ENCODE results near the gene APLNR. TPM values are rescaled to one million over a fixed set of nuclear protein-coding genes. Genes with fewer than 3 reads are reported as not detected.

The APLNR gene
- total RNA-seq, 1 experiment from 2014 or later: not detected

DNA sequence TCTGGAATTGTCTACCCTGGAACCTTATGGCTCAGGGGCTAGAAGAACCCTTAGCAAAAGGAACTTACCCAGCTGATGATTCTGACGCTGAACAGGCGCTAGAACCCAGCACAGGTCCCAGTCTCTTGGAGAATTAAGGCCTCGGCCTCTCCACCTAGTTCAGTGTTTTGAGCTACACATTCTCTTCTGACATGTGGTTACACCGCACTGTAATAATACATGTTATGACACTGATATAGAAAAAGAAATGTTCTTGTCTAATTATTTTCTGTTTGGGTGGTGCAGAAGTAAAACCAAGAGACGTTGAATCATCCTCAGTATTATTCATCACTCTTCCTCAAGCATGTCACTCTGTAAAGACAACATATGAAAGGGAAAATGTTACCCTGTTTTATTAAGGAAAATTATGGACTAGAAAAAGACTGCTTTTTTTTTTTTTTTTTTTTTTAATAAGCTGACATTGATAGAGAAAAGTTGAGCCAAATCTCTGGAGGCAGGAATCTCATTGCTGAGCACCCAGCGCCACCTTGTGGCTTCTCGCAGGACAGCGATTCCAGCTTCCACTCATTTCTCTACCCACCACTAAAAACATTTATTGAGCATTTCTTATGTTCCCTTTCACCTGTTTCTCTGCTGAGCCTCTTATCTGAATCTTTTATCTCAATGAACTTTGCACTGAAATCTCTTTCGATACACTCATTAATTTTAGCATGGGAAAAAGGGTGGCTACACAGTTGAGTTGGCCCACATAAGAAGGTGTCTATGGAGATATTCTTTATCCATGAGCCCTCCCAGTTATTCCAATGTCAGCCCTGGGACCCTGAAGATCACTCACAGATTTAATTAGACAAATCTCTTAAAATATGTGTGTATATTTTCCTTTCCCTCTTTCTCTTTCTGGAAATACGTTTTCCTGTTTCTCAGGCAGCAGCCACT, 12.6 kb upstream of the APLNR start:
- H3K4me1 ChIP-seq (ENCODE audit: control insufficient read depth in 1 of 2, insufficient read depth in 2 of 2, low read length in 2 of 2): no peaks in the 10 kb centered on the region
- H3K9me2 ChIP-seq (ENCODE audit: insufficient read depth): no peaks in the 10 kb centered on the region
- H3K9ac ChIP-seq (ENCODE audit: low read length): no peak overlapping the region
- H3K27ac ChIP-seq (ENCODE audit: low read depth, low read length): no peak overlapping the region
- POLR2A ChIA-PET: interaction anchor here (0.6 kb wide), 1 partner anchor 117 kb away, joined by 3 read pairs; no protein-coding TSS in a partner anchor
- RAD21 ChIA-PET (ENCODE audit: low non-redundant PET in 1 of 2, low total read pairs in 2 of 2, uncharacterized antibody in 2 of 2, unreplicated experiment in 2 of 2): interaction anchor here (0.6 to 2.2 kb wide), 8 partner anchors 72 to 136 kb away, joined by 3 to 13 read pairs (median 4); partner anchors contain the start of gene SSRP1 (in 1 of the 2)
- peak; percentile 70 for ATAC-seq
- peak; percentile 27 for DNase-seq (ENCODE audit: low read depth, low spot score)
- H3K9me3 ChIP-seq (ENCODE audit: control insufficient read depth in 1 of 2, insufficient read depth in 1 of 2, low read depth in 1 of 2, low read length in 2 of 2): no peaks in the 10 kb centered on the region
- no peaks in the 10 kb centered on the region for H3K79me2 ChIP-seq (ENCODE audit: insufficient read depth, low read length)
- no peak overlapping the region for H3K4me2 ChIP-seq (ENCODE audit: low read length)
- no TSS peak for BruUV-seq (replicated peaks)
- H3K36me3 ChIP-seq (ENCODE audit: control insufficient read depth in 1 of 2, insufficient read depth in 2 of 2, low read length in 2 of 2): no peaks in the 10 kb centered on the region
- CTCF ChIA-PET: interaction anchor here (0.6 to 4.6 kb wide), 40 partner anchors 9 to 463 kb away, joined by 3 to 105 read pairs (median 4); no protein-coding TSS in a partner anchor
- H2AFZ ChIP-seq (ENCODE audit: low read depth, low read length, poor library complexity, severe bottlenecking): no peak overlapping the region
- intact Hi-C loops (cut with micrococcal nuclease): loop anchor here (1.0 to 10.0 kb wide), 5 partner anchors 118 to 1305 kb away; no protein-coding TSS in a partner anchor
- TF ChIP-seq, protein P1, sequence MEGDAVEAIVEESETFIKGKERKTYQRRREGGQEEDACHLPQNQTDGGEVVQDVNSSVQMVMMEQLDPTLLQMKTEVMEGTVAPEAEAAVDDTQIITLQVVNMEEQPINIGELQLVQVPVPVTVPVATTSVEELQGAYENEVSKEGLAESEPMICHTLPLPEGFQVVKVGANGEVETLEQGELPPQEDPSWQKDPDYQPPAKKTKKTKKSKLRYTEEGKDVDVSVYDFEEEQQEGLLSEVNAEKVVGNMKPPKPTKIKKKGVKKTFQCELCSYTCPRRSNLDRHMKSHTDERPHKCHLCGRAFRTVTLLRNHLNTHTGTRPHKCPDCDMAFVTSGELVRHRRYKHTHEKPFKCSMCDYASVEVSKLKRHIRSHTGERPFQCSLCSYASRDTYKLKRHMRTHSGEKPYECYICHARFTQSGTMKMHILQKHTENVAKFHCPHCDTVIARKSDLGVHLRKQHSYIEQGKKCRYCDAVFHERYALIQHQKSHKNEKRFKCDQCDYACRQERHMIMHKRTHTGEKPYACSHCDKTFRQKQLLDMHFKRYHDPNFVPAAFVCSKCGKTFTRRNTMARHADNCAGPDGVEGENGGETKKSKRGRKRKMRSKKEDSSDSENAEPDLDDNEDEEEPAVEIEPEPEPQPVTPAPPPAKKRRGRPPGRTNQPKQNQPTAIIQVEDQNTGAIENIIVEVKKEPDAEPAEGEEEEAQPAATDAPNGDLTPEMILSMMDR (IDR thresholded peaks at IDR 0.05 in 2 of 3, conservative IDR thresholded peaks at IDR 0.05 in 1 of 3; ENCODE audit: borderline replicate concordance in 1 of 3, insufficient read depth in 1 of 3, low read depth in 2 of 3, low read length in 2 of 3): peak; percentile 72 to 90 (median 84); a peak in 5 of 6 replicates
- TF ChIP-seq, protein P2, sequence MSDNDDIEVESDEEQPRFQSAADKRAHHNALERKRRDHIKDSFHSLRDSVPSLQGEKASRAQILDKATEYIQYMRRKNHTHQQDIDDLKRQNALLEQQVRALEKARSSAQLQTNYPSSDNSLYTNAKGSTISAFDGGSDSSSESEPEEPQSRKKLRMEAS (IDR thresholded peaks at IDR 0.05): no peak
- no peak for TF ChIP-seq POLR2A (IDR thresholded peaks at IDR 0.05; ENCODE audit: borderline replicate concordance, extremely low read depth, insufficient read depth, insufficient read length)
- TF ChIP-seq JUND (IDR thresholded peaks at IDR 0.05): no peak
- no peak for TF ChIP-seq EZH2 (IDR thresholded peaks at IDR 0.05)
- TF ChIP-seq RAD21 (IDR thresholded peaks at IDR 0.05; ENCODE audit: low read depth): peak; percentile 84
- TF ChIP-seq POLR2AphosphoS5 (IDR thresholded peaks at IDR 0.05; ENCODE audit: low read depth, low read length): no peak
- TF ChIP-seq CBX3 (IDR thresholded peaks at IDR 0.05; ENCODE audit: low read depth): no peak
- no peak for TF ChIP-seq TCF7L2 (IDR thresholded peaks at IDR 0.05; ENCODE audit: borderline replicate concordance, extremely low read depth, insufficient read depth, insufficient read length)
- no peak for TF ChIP-seq SP1 (IDR thresholded peaks at IDR 0.05; ENCODE audit: low read depth)
- no peak for TF ChIP-seq CEBPB (IDR thresholded peaks at IDR 0.05; ENCODE audit: low read depth)
- TF ChIP-seq ZFX (IDR thresholded peaks at IDR 0.05): no peak
- TF ChIP-seq ZNF274 (IDR thresholded peaks at IDR 0.05; ENCODE audit: low read depth, low read length): no peak
- TF ChIP-seq, protein P3, sequence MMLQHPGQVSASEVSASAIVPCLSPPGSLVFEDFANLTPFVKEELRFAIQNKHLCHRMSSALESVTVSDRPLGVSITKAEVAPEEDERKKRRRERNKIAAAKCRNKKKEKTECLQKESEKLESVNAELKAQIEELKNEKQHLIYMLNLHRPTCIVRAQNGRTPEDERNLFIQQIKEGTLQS (IDR thresholded peaks at IDR 0.05): no peak
- TF ChIP-seq, protein P4, sequence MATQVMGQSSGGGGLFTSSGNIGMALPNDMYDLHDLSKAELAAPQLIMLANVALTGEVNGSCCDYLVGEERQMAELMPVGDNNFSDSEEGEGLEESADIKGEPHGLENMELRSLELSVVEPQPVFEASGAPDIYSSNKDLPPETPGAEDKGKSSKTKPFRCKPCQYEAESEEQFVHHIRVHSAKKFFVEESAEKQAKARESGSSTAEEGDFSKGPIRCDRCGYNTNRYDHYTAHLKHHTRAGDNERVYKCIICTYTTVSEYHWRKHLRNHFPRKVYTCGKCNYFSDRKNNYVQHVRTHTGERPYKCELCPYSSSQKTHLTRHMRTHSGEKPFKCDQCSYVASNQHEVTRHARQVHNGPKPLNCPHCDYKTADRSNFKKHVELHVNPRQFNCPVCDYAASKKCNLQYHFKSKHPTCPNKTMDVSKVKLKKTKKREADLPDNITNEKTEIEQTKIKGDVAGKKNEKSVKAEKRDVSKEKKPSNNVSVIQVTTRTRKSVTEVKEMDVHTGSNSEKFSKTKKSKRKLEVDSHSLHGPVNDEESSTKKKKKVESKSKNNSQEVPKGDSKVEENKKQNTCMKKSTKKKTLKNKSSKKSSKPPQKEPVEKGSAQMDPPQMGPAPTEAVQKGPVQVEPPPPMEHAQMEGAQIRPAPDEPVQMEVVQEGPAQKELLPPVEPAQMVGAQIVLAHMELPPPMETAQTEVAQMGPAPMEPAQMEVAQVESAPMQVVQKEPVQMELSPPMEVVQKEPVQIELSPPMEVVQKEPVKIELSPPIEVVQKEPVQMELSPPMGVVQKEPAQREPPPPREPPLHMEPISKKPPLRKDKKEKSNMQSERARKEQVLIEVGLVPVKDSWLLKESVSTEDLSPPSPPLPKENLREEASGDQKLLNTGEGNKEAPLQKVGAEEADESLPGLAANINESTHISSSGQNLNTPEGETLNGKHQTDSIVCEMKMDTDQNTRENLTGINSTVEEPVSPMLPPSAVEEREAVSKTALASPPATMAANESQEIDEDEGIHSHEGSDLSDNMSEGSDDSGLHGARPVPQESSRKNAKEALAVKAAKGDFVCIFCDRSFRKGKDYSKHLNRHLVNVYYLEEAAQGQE (IDR thresholded peaks at IDR 0.05; ENCODE audit: low read depth): no peak
- no peak for TF ChIP-seq SIN3A (IDR thresholded peaks at IDR 0.05; ENCODE audit: low read depth)
- peaks cover 8% of the 10 kb centered on the region; the same call in 1 of the 2 replicates for H3K27me3 ChIP-seq (ENCODE audit: insufficient read depth, low read length)
- no peak overlapping the region for H3K4me3 ChIP-seq (replicated peaks in 1 of 2; ENCODE audit: low read depth in 1 of 2, low read length in 2 of 2)
- H4K20me1 ChIP-seq (ENCODE audit: insufficient read depth): no peaks in the 10 kb centered on the region

All from HCT116 (cell line).